ENCODE data around the gene ABCG1.

Gene ABCG1

DNA sequence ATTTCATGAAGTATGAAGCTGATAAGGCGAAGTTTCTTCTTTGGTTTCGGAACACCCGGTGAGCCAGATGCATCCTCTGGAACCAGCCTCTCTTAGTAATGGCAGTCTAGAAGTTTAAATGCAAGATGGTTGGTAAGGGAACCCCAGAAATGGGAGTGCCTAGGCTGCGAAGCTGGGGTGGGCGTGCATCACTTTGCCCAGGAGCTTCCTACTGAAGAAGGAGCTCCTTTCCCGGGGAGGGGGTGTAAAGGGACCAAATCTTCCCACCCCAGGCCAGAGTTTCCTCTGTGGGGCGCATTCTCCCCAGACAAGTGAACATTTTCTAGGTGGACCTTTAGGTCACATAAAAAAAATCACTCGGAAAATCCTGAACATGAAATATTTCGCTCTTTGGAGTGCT lies 127.5 kb downstream of the ABCG1 start:
- no peak overlapping the region for H3K9ac ChIP-seq (ENCODE audit: low read length)
- no peaks in the 10 kb centered on the region for H3K27me3 ChIP-seq (ENCODE audit: control insufficient read depth in 1 of 2, insufficient read depth in 2 of 2, low read length in 2 of 2)
- no peak overlapping the region for H3K27ac ChIP-seq (ENCODE audit: low read depth, low read length)
- no peaks in the 10 kb centered on the region for H3K9me3 ChIP-seq (ENCODE audit: low read length)
- H3K4me1 ChIP-seq (ENCODE audit: insufficient read depth, low read length), result no peaks in the 10 kb centered on the region
- no peaks in the 10 kb centered on the region for H3K36me3 ChIP-seq (ENCODE audit: insufficient read depth, low read length)
- H3K4me3 ChIP-seq (ENCODE audit: low read depth in 1 of 2, low read length in 2 of 2), result no peak overlapping the region

Measured in muscle layer of colon (tissue), 2 donors.